HepG2 (cell line): Measurements from ENCODE around the gene ZNF500. TPM values are rescaled to one million over a fixed set of nuclear protein-coding genes. Genes with fewer than 3 reads are reported as not detected.

Source experiments
- BATF2 ChIP-seq: sonication (generic); formaldehyde crosslinking; IDR thresholded peaks from 2 replicates; pipeline ENCODE4 v1.8.0; 2022; ENCODE audit warnings: mild to moderate bottlenecking, missing genetic modification reagents, moderate library complexity
- CAMTA2 ChIP-seq: sonication (generic); formaldehyde crosslinking; IDR thresholded peaks from 2 replicates; pipeline ENCODE4 v1.4.0; 2020; ENCODE audit warnings: mild to moderate bottlenecking, missing genetic modification reagents, borderline replicate concordance
- CBFB ChIP-seq: sonication (generic); formaldehyde crosslinking; IDR thresholded peaks from 2 replicates; pipeline ENCODE4 v1.4.0; 2020; ENCODE audit warnings: missing genetic modification reagents
- CEBPG ChIP-seq: IDR thresholded peaks from 2 replicates; pipeline ENCODE4 v1.6.1; 2016
- FLYWCH1 ChIP-seq: sonication (generic); formaldehyde crosslinking; IDR thresholded peaks from 2 replicates; pipeline ENCODE4 v1.8.1; 2023; ENCODE audit warnings: mild to moderate bottlenecking, missing genetic modification reagents
- HMG20A ChIP-seq: IDR thresholded peaks from 2 replicates; pipeline ENCODE4 v1.6.1; 2016; ENCODE audit warnings: borderline replicate concordance
- HMGA1 ChIP-seq: sonication (generic); formaldehyde crosslinking; conservative IDR thresholded peaks from 2 replicates; pipeline ENCODE4 v1.4.0; 2020; ENCODE audit warnings: missing genetic modification reagents
- HOXA7 ChIP-seq: sonication (generic); formaldehyde crosslinking; IDR thresholded peaks from 2 replicates; pipeline ENCODE4 v1.8.1; 2022; ENCODE audit warnings: mild to moderate bottlenecking, missing genetic modification reagents, moderate library complexity
- KAT2B ChIP-seq: fragments of 150-350 bp; IDR thresholded peaks from 2 replicates; pipeline ENCODE4 v1.6.1; 2014; ENCODE audit warnings: low read depth, low read length, borderline replicate concordance
- KLF9 ChIP-seq: IDR thresholded peaks from 2 replicates; pipeline ENCODE4 v1.6.1; 2016; ENCODE audit warnings: low read depth
- NCOA2 ChIP-seq: sonication (generic); formaldehyde crosslinking; IDR thresholded peaks from 2 replicates; pipeline ENCODE4 v1.8.0; 2022; ENCODE audit warnings: inconsistent platforms
- RFX1 ChIP-seq: fragments of 450-650 bp; IDR thresholded peaks from 2 replicates; pipeline ENCODE4 v1.6.1; 2017
- RXRA ChIP-seq: sonication (generic); formaldehyde crosslinking; IDR thresholded peaks from 2 replicates; pipeline ENCODE4 v1.5.1; 2020; ENCODE audit warnings: missing genetic modification reagents
- SRF ChIP-seq: IDR thresholded peaks from 2 replicates; pipeline ENCODE4 v1.6.1; 2011; ENCODE audit warnings: mild to moderate bottlenecking, low read depth, low read length, moderate library complexity
- TBP ChIP-seq: sonication (generic); formaldehyde crosslinking; IDR thresholded peaks from 2 replicates; pipeline ENCODE4 v1.5.0; 2020; ENCODE audit warnings: missing genetic modification reagents
- TEAD3 ChIP-seq: optimal IDR thresholded peaks from 2 replicates; pipeline ENCODE3; 2016; ENCODE audit warnings: borderline replicate concordance
- THYN1 ChIP-seq: sonication (generic); formaldehyde crosslinking; IDR thresholded peaks from 2 replicates; pipeline ENCODE4 v1.8.1; 2023; ENCODE audit warnings: low read depth, mild to moderate bottlenecking, moderate library complexity, missing genetic modification reagents, borderline replicate concordance
- ZBTB8A ChIP-seq: sonication (generic); formaldehyde crosslinking; IDR thresholded peaks from 2 replicates; pipeline ENCODE4 v1.4.0; 2020; ENCODE audit warnings: mild to moderate bottlenecking, low read depth, missing genetic modification reagents, borderline replicate concordance
- ZNF570 ChIP-seq: sonication (generic); formaldehyde crosslinking; IDR thresholded peaks from 2 replicates; pipeline ENCODE4 v1.4.0; 2020; ENCODE audit warnings: mild to moderate bottlenecking, missing genetic modification reagents, borderline replicate concordance
- ZNF709 ChIP-seq: sonication (generic); formaldehyde crosslinking; IDR thresholded peaks from 2 replicates; pipeline ENCODE4 v1.5.0; 2020; ENCODE audit warnings: mild to moderate bottlenecking, missing genetic modification reagents
- ZNF781 ChIP-seq: sonication (generic); formaldehyde crosslinking; IDR thresholded peaks from 2 replicates; pipeline ENCODE4 v1.5.1; 2020; ENCODE audit warnings: borderline replicate concordance, mild to moderate bottlenecking, missing genetic modification reagents; ENCODE audit errors: not compliant biosample characterization
- ZNF800 ChIP-seq: sonication (generic); formaldehyde crosslinking; IDR thresholded peaks from 2 replicates; pipeline ENCODE4 v1.4.0; 2020; ENCODE audit warnings: missing genetic modification reagents
- ZSCAN21 ChIP-seq: sonication (generic); formaldehyde crosslinking; IDR thresholded peaks from 2 replicates; pipeline ENCODE4 v1.8.0; 2022; ENCODE audit warnings: mild to moderate bottlenecking, missing genetic modification reagents, moderate library complexity, borderline replicate concordance
- polyA plus RNA-seq, 8 experiments: library from polyadenylated mRNA; depleted of rRNA in 3 of 8; stranded (reverse) in 7 of 8; unstranded in 1 of 8; fragments of >200 nt; fragmentation: Illumina TruSeq in 4 of 8; extraction: Trizol in 4 of 8; gene quantifications; 2 replicates each; pipeline versions ENCODE4 v1.2.1 to v1.2.3, GENCODE V29; 2011 to 2016; ENCODE audit warnings: low read depth in 4 of 8, missing spikeins in 1 of 8, mixed read lengths in 1 of 8; ENCODE audit not compliant: insufficient read depth in 1 of 8
- total RNA-seq, 5 experiments: library from RNA; depleted of rRNA; stranded (reverse); fragments of >200 nt; fragmentation: Illumina TruSeq; extraction: Trizol; gene quantifications; 2 replicates each; pipeline ENCODE4 v1.2.3, GENCODE V29; 2016; ENCODE audit warnings: low read depth in 1 of 5
- TF ChIP-seq, protein P1 (sequence below), 2 experiments: sonication (generic) in 1 of 2; formaldehyde crosslinking in 1 of 2; IDR thresholded peaks; 2 replicates each; pipeline versions ENCODE4 v1.4.0 to v1.6.1; 2018 to 2020; ENCODE audit warnings: missing genetic modification reagents in 2 of 2, borderline replicate concordance in 1 of 2, low read depth in 1 of 2, mild to moderate bottlenecking in 1 of 2, missing biosample characterization in 1 of 2
- TF ChIP-seq, protein P2 (sequence below): sonication (generic); formaldehyde crosslinking; IDR thresholded peaks from 2 replicates; pipeline ENCODE4 v1.5.0; 2020; ENCODE audit warnings: mild to moderate bottlenecking, missing genetic modification reagents

Gene ZNF500
- total and polyA plus RNA-seq, 2 of the 13 experiments (the other 11 are each of a cell fraction or from before 2014, with no cell fraction given), result 6.1 to 12.2 TPM

GRCh38 chr16:4766875-4767628 lies at the start of gene ZNF500 (continued):
- TF ChIP-seq ZNF800 (CRISPR knock-in tag) (peak; percentile 42; the same call in 1 of the 2 replicates), KLF9 (no peak; the same call in 1 of the 2 replicates), TEAD3 (peak; percentile 73), SRF (no peak), NCOA2 (no peak), ZBTB8A (CRISPR knock-in tag) (no peak), RXRA (peak; percentile 72; the same call in 1 of the 2 replicates), KAT2B (no peak), FLYWCH1 (no peak), BATF2 (CRISPR knock-in tag) (no peak), TBP (CRISPR knock-in tag) (no peak), CAMTA2 (CRISPR knock-in tag) (no peak; the same call in none of the 2 replicates), CBFB (peak; percentile 89), HOXA7 (no peak), ZSCAN21 (CRISPR knock-in tag) (no peak), RFX1 (no peak), ZNF709 (CRISPR knock-in tag) (0 out of 2 replicates have a peak, but pooled peaks have one; percentile 60), ZNF570 (CRISPR knock-in tag) (no peak), THYN1 (CRISPR knock-in tag) (no peak), HMGA1 (no peak), CEBPG (CRISPR knock-in tag) (peak; percentile 52; the same call in 1 of the 2 replicates), ZNF781 (CRISPR knock-in tag) (peak; percentile 30), HMG20A (CRISPR knock-in tag) (no peak)
- TF ChIP-seq, protein P1, sequence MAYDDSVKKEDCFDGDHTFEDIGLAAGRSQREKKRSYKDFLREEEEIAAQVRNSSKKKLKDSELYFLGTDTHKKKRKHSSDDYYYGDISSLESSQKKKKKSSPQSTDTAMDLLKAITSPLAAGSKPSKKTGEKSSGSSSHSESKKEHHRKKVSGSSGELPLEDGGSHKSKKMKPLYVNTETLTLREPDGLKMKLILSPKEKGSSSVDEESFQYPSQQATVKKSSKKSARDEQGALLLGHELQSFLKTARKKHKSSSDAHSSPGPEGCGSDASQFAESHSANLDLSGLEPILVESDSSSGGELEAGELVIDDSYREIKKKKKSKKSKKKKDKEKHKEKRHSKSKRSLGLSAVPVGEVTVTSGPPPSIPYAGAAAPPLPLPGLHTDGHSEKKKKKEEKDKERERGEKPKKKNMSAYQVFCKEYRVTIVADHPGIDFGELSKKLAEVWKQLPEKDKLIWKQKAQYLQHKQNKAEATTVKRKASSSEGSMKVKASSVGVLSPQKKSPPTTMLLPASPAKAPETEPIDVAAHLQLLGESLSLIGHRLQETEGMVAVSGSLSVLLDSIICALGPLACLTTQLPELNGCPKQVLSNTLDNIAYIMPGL (CRISPR knock-in tag; IDR thresholded peaks at IDR 0.05; ENCODE audit: borderline replicate concordance in 1 of 2, low read depth in 1 of 2), result peak in 1 of 2 experiments; percentile 86; a peak in 3 of 4 replicates
- TF ChIP-seq, protein P2, sequence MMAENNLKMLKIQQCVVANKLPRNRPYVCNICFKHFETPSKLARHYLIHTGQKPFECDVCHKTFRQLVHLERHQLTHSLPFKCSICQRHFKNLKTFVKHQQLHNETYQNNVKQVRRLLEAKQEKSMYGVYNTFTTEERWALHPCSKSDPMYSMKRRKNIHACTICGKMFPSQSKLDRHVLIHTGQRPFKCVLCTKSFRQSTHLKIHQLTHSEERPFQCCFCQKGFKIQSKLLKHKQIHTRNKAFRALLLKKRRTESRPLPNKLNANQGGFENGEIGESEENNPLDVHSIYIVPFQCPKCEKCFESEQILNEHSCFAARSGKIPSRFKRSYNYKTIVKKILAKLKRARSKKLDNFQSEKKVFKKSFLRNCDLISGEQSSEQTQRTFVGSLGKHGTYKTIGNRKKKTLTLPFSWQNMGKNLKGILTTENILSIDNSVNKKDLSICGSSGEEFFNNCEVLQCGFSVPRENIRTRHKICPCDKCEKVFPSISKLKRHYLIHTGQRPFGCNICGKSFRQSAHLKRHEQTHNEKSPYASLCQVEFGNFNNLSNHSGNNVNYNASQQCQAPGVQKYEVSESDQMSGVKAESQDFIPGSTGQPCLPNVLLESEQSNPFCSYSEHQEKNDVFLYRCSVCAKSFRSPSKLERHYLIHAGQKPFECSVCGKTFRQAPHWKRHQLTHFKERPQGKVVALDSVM, result no peak
